Fibroblast of skin of left biceps (primary cell): Measurements from ENCODE around the gene ABLIM2.

ENCODE experiments used
- DNase-seq, 2 experiments: peaks; one replicate each; pipeline ENCODE4 v3.0.0-alpha.2; 2013; ENCODE audit warnings: low read depth in 2 of 2

The ABLIM2 gene

DNA sequence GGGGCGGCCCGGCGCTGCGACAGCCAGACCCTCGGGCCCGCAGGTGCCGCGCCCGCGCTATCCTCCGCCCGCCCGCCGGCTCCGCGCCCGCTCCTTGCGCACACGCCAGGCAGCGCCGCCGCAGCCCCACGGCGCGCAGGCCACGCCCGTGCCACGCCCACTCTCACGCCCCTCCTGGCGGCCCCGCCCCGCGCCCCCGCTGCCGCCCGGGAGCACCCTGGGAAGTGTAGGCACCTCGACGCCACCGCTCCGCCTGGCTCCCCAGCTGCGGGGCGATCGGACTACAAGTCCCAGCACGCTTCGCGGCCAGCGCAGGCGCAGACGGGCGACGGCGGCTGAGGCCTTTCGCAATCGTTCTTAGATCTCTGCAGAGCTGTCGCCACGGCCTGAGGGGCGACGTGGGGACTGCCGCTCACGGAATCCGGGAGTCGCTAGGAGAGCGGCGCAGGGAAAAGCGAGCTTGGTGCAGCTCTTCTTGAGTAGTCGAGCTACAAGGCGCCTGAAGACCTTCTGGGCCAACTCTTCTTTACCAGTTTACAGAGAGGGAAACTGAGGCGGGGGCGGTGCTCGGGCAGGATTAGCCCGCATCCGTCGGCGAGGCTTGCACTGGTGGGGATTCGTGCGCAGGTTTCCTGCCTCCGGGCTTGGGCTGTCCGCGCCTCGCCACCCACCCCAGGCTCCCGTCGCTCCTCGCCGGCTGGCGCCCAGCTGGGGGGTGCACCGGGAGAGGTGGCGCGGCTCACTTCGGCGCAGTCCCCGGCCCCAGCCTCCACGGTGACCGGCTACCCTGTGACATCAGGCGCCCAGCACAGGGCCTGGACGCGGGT, at the start of gene ABLIM2:
TSS of gene ABLIM2 (minus strand) at position 104 of the 827 bp plus-strand sequence. CDS start 124 bp downstream, outside the sequence.
- DNase-seq = peak; percentile 91 to 93

DNA sequence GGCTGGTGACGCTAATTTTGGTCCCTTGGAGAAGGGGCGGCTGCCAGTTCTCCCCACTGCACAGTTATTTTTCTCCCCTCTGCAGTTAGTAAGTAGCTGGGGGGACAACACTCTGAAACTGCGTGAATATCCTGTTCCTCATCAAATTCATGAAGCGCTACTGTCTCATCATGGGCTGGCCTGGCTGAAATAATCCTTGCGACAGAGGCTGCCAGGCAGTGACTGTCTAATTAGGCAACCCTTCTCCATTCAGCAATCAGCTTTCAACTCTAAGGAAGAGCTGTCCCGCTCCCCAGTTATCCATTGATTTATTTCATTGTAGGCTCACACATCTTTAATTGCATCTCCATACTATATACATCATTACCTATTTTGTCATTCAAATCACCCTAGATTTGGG, 48.7 kb upstream of the ABLIM2 start:
- DNase-seq = no peak

DNA sequence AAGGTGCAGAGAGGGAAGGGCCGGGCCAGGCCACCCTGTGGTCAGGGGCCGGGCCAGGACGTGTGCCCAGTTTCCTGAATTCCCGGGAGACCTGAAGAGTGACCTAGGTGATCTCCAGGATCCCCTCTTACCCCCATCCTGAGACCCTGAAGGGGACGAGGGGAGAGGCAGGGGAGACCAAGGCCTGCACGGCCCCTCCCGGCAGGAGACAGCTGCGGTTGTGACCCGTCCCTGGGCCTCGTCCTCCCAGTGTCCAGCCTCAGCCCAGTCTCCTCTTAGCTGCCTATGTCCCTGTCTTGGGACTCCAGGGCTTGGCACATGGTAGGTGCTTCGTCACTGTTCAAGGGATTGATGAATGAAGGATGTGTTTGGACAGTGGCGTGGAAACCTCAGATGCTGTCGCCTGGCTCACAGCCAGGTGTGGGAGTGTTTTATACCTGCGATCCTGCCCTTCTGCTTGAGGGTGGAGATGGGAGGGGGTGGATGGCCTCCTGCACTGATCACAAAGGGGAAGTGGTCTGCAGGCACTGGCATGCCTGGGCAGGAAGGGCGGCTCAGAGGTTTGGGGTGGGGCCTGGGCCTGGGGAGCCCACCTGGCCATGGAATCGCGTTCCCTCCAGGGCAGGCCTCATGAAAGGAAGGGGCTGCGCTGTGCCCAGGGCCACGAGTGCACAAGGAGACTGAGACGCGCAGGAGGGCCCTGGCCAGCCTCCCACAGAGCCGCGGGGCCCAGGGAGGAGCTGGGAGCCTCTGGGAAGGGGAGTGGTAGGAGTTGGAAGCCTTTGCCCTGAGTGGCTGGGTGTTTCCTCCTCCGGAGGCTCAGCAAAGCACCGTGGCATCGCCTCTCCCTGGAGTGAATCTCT, 47.4 kb upstream of the ABLIM2 start:
- DNase-seq = no peak

DNA sequence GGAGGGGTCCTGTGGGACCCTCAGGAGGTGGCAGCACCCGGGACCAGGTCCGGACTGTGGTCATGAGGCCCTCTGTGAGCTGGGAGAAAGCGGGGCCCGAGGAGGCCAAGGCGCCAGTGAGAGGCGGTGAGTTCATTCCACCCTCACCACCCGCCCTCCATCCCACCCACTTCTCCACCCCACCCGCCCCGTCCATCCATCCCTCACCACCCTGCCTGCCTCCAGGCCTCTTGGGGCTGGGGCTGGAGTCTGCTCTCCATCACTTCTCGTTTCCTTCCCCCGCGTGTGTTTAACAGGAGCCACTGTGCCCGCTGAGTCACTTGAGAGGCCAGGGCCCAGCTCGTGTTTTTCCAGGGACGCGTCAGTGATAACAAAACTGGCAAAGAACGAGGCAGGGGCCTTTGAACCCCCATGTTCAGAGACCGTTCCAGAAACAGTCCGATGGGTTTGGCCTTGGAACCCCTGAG, 46.7 kb upstream of the ABLIM2 start:
- DNase-seq = no peak

DNA sequence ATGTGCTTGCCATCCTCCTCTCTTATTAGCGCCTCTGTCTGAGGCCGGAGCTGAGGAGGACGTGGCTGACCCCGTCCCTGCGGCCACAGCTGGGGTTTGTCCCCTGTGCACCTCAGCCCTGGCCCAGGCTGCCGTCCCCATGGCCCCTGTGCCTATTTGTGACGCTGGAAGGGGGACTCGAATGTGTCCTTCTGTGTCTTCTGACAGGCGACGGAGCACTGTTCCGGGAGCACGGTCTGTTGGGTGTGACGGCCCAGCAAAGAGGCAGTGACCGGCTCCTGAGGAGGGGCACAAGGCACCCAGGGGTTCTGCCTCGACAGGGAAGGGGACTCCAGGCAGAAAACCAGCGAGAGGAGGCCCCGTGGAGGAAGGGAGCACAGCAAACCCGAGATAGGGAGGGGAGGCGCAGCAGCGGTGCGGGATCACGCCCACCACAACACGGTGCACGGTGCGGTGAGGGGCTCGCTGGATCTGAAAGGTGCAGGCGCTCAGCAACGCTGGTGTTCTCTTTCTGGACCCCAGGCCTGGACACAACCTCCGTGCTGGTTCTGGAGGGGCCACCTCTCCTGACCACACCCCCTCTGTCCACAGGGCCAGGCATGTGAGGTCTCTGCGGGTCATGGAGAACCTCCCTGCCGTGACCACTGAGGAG, 46.1 kb upstream of the ABLIM2 start:
- no peak for DNase-seq

DNA sequence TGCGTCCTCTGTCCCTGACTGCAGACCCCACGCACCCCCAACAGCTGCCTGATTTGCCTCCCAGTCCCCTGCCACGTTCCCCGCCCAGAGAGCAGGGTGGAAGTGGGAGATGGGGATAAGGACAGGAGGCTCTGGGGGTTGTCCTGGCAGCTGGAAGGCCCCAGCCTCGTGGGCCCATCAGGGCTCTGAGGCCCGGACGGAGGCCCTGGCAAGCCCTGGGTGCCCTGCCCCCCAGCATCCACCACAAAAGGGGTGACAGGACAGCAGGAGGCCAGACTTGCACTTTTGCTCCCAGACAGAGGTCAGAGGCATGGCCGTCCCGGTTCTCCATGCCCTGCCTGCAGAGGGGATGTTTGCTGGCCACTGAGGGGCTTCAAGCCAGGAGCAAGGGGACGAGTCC, 45.2 kb upstream of the ABLIM2 start:
- no peak for DNase-seq

DNA sequence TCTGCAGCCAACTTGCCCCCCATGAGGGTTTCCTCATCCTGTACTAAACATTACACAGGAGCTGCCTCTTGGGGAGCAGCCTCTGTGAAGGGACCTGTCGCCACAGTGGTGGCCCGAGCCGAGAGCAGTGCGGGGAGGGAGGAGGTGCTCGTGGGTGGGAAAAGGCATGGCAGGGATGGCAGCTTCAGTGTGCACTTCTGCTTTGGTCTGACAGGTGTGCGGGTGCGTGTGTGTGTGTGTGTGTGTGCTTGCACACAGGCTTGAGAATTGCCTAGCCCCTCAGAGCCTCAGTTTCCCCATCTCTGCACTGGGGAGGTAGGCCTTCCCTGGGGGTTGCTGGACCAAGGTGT, 44.4 kb upstream of the ABLIM2 start:
- no peak for DNase-seq

DNA sequence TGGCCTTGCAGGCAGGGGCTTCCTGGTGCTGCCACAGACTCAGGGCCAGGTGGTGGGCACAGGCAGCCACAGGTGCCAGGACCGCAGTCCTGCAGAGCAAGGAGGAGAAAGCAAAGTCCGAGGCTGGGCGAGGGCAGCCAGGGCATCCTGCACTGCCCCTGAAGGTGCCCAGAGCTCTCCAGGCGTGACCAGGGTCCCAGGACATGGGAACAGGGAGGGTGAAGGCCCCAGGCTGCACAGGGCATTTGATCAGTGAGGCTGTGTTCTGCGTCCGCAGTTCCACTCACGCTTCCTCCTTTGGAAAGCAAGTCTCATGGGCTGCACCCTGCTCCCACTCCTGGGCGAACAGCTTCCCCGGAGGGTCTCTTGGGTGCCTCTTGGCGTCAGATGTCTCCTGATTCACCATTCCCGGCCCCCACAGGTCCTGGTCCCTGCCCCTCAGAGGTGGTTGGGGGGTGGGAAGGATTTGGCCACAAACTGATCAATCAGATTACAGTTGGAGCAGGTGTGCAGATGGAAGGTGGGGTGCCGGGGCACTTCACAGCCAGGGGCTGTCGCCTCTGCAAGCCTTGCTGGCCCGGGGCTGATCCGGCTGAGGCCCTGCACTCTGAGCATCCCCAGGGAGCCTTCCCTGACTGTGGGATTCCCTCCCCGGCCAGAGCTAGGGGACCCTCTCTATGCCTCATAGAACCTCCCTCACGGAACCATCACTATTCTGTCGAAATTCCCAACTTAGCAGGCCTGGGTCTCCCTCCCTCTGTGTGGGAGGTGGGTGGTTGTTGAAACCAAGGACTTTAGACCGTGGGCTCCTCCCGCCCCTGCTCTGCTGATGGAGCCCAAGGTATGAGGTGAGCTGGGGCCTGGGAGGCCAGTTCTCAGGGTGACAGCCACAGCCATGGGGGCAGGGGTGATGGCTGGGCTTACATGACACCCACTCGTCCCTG, 43.8 kb upstream of the ABLIM2 start:
- DNase-seq = no peak

DNA sequence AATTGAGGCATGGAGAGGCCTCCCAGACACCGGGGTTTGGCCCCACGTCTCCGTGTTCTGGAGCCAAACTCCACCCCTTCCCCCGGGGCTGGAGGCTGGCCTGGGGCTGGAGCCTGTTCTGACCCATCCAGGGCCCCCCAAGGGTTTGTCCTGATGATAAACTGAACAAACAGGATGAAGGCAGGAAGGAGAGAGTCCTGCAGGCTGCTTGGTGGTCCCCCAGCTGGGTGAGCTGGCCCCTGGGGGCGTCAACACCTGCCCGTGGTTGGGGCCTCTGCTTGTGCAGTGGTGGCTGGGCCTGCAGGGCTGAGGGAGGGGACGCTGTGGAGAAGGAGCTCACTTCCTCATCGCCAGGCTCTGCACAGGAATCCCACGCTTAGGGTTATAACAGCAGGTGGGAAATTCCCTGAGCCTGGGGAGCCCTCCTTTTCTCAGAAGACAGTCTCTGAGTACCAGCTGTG, 42.7 kb upstream of the ABLIM2 start:
- no peak for DNase-seq

DNA sequence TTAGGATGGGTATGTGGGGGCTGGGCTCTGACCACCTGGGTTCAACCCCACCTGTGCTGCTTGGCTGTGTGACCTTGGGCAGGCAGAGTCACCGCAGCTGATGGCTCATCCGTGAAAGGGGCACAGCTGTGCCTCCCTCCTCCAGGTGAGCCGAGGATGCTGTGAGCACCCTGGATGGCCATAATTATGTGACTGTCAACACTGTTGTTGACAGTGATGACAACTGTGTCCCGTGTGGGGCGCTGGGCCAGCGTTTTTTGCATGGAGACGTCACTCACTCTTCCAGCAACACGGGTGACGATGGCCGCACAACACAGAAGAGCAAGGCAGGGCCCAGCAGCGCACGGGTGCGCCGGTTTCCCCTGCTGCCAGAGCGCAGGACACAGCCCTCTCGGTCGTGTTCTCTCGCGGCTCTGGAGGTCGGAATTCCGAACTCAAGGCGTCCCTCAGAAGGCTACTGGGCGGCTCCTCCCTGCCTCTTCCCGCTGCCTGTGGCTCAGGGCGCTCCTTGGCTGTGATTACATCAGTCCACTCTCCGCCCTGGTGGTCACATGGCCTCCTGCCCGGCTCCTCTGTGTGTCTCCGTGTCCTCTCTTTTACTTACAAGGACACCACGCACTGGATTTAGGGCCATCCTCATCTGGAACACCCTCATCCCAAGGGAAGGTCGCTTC, 41.8 kb upstream of the ABLIM2 start:
- DNase-seq = no peak

DNA sequence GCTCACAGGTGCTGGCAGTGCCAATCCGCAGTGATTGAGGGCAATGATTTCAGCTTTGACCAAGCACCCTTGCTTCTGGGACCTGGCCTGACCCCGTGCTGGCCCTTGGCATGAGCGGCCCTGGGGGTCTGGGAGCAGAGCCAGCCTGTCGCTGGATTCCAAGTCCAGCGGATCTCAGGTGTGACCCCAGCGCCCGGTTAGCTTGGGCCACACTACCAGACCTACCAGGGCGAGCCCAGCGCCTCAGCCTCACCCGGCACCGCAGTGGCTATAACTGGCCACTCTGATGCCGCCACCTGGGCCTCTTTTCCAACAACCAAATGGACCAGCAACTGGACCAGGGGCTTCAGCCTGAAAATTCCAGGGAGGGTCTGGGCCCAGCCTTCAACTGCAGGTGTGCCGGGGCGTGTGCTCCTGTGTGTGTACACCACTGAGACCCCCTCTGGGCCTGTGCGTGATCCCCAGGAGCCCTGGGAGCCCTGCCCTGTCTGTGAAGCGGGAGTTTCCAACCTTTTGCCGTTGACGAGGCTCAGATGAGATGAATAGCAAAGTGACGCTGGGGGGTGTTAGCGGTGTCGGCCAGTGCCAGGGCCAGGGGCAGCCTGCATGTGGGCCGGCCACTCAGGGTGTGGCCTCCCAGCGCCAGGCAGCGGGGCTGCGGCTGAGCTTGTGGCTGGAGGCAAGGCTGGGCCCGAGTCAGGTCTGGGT, 41.1 kb upstream of the ABLIM2 start:
- no peak for DNase-seq

DNA sequence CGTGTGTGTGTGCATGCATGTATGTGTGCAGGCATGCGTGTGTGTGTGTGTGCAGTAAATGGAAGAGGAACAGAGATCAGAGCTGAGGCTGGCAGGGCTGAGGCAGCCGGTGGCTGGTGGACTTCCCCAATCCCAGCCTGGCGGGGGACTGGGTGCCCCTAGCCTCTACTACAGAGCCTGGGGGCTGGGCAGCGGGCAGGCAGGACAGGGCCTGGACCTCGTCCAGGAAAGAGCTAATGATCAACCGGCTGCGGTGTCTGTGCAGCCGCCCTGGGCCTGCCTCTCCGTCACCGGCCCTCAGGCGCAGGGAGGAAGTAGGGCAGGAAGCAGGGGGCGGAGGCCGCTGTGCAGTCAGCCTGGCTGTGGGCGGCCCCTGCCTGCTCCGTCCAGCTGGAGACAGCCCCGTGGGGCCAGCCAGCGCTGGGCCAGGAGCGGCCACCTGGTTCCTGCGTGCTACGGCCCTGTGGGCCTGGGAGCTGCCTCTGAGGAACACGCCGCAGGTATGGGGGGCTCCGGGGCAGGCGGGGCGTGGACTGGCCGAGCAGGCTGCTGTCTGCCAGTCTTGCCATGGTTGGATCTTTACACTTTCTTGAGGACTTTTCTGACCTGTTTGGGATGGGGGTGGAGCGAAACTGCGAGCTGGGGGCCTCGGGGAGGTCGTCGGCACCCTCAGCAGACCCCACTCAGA, 40.4 kb upstream of the ABLIM2 start, which contains the start of gene SH3TC1:
TSS of gene SH3TC1 (plus strand) at position 385 of the 688 bp plus-strand sequence. CDS start 5,905 bp downstream, outside the sequence.
- DNase-seq = no peak

DNA sequence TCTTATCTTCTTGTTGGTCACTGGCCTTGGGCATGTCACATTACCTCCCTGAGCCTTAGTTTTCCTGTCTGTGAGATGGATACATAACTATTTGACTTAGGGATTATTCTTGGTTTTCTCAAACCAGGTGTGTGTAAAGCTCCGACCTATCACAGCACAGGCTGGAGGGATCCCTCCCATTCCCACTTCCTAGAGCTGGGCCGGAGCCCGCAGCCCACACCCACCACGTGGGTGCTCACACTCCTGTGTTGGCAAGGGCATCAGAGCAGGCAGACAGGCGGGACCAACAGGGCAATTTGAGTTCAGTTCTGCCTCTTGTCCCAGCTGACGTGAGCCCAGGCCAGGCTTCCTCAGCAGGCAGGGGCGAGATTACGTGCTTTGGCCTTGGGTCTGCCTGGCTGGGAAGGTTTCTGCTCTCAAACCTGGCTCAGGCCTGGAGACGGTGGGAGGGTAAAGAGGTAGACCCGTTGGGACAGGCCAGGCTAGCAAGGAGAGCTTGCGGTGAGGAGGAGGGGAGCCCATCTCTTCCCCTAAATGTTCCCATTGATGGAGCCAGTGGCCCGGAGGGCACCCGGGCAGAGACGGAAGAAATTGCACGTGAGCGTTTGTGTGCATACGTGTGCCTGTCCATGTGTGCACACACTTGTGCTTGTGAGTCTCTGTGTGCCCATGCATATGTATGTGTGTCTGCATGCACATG, 39.7 kb upstream of the ABLIM2 start:
- DNase-seq = no peak

DNA sequence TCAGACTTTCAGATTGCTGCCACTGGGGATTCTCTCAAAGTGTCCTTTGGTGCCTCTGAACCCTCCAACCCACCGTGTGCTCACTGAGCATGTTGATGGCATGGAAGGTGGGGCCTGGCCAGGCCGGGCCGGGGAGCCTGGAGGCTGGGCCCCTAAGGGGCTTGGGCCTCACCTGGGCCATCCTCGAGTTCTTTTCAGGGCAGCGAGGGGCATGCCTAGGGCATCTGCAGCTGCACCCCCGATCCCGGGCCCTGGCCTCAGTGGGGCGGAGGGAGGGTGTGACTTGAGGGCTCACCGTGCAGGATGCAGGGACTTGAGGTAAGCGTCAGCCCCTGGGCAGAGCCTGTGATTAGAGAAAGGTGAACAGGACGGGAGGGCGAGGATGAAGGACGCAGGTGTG, 38.9 kb upstream of the ABLIM2 start:
- no peak for DNase-seq

DNA sequence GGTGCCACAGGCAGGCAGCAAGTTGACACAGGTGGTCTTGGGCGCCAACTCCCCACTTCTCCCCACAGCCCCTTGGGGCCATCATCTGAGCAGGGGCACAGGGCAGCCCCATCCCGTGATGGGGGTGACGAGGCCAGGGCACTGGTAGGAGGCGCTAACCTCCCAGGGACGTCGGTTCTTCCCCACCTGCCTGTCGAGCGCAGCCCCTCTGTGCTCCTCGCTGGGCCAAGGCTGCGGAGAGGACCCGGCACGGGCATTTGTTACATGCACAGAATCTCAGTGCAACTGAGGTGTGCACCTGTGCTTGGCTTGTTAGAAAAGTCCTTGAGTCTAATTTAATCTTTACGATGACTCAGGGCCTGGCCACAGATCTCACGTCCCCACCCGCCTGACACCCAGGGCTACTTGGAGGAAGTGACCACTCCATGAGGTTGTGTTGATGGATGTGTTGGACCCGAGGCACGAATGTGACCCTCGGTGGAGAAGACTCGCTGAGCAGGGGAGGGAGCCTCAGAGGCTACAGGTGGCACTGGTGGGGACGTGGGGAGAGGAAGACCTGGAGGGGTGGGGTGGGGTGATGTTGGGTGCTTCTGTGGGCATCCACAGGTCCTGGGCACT, 37.3 kb upstream of the ABLIM2 start:
- no peak for DNase-seq

DNA sequence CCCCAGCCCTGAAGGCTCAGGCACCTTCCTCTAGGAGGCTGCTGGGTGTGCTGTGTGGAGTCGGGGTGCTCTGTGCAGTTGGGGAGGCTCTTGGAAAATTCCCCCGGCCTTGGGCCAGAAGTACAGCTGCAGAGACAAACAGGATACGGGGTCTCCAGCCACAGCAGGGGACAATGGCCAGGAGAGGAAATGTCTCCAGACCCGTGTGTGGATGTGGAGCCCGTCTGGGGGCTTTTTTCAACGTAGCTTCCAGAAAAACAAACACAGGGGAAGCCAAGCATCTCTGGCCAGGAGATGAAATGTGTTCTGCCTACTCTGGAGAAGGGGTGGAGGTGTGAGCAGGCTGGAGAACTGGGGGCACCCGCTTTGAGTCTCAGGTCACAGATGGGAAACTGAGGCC, 36.8 kb upstream of the ABLIM2 start:
- no peak for DNase-seq

DNA sequence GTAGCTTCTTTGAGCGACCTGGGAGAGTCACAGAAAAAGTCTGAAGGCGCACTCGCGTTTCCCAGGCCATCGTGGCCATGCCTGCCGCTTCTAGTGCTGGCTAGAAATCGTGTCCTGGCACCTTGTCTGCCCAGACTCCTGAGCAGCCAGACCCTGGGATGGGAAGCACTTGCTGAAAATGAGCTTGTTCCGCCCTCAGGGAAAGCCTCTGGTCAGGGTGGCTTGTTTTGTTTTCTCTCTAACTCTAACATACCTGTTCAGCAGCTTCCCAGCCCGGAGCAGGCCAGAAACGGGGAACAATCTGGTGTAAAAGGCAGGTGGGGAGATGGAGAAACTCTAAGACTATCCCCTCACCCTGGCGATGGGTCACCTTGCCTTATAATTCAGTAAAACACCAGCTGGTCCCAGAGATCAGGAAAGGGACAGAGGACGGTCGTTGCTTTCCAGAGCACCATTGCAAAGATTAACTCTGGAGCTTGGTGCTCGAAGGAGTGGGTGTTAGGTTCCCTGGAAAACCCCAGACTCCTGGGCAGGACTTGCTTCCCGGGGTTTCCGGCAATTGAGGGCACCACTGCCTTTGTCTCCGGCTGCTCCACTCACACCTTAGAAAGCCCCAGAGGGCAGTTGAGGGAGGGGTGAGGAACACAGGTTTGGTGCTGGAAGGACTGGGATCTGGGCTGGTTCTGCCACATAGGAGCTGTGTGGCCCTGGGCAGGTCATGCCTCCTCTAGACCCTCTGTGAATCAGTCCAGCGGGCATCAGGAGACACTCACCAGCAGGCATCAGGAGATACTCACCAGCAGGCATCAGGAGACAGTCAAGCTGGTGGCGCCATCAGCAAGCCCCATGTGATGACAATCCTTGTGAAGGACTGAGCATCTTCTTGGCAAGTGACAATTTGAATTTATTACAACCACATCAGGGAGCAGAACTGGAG, 36.0 kb upstream of the ABLIM2 start:
- no peak for DNase-seq
